ENCODE measurements around the gene THBS3. TPM values are rescaled to one million over a fixed set of nuclear protein-coding genes. Genes with fewer than 3 reads are reported as not detected.

The THBS3 gene
- polyA plus RNA-seq, 1 donor (not counting 4 experiments of a cell fraction or from before 2014, with no cell fraction given) = 16.2 TPM

DNA sequence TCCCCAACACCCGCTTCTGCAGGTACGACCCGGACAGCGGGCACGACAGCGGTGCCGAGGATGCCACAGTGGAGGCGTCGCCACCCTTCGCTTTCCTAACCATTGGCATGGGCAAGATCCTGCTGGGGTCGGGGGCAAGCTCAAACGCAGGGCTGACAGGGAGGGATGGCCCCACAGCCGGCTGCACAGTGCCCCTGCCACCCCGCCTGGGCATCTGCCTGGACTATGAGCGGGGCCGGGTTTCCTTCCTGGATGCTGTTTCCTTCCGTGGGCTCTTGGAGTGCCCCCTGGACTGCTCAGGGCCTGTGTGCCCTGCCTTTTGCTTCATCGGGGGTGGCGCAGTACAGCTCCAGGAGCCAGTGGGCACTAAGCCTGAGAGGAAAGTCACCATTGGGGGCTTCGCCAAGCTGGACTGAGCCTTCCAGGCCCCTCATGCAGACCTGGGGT is 23.9 kb downstream of the THBS3 start:
- Histone ChIP-seq H3K9me3 (ENCODE audit: control insufficient read depth, low read depth, low read length) (no peaks in the 10 kb centered on the region), H2AFZ (ENCODE audit: control insufficient read depth, low read length) (no peak overlapping the region), H3K4me3 (ENCODE audit: control insufficient read depth in 2 of 3, extremely low read depth in 1 of 3, insufficient read depth in 2 of 3, low read depth in 1 of 3, low read length in 3 of 3) (no peak overlapping the region), H3K36me3 (ENCODE audit: control insufficient read depth in 2 of 2, extremely low read depth in 1 of 2, insufficient read depth in 2 of 2, low read length in 2 of 2) (peaks cover 0 to 3% of the 10 kb centered on the region in 2 experiments), H3K4me2 (ENCODE audit: control insufficient read depth, extremely low read depth, insufficient read depth, low read depth, low read length) (no peak overlapping the region), H4K20me1 (ENCODE audit: control insufficient read depth, extremely low read depth, insufficient read depth, low read length) (no peaks in the 10 kb centered on the region), H3K27me3 (ENCODE audit: control insufficient read depth, extremely low read depth, insufficient read depth, low read length) (no peaks in the 10 kb centered on the region), H3K9me1 (ENCODE audit: control insufficient read depth, extremely low read depth, insufficient read depth, low read length) (no peaks in the 10 kb centered on the region), H3K9ac (ENCODE audit: control insufficient read depth, extremely low read depth, insufficient read depth, low read length) (no peak overlapping the region), H3K4me1 (ENCODE audit: control insufficient read depth, extremely low read depth, insufficient read depth, low read length) (peaks cover 5% of the 10 kb centered on the region), H3K27ac (ENCODE audit: control insufficient read depth, insufficient read depth, low read length) (no peak overlapping the region), H3K79me2 (ENCODE audit: control insufficient read depth, insufficient read depth, low read length) (no peaks in the 10 kb centered on the region)
- DNase-seq (ENCODE audit: low read depth, low spot score) = no peak
- TF ChIP-seq EZH2 (IDR thresholded peaks at IDR 0.05; ENCODE audit: low read length) = no peak
- TF ChIP-seq, protein P1, sequence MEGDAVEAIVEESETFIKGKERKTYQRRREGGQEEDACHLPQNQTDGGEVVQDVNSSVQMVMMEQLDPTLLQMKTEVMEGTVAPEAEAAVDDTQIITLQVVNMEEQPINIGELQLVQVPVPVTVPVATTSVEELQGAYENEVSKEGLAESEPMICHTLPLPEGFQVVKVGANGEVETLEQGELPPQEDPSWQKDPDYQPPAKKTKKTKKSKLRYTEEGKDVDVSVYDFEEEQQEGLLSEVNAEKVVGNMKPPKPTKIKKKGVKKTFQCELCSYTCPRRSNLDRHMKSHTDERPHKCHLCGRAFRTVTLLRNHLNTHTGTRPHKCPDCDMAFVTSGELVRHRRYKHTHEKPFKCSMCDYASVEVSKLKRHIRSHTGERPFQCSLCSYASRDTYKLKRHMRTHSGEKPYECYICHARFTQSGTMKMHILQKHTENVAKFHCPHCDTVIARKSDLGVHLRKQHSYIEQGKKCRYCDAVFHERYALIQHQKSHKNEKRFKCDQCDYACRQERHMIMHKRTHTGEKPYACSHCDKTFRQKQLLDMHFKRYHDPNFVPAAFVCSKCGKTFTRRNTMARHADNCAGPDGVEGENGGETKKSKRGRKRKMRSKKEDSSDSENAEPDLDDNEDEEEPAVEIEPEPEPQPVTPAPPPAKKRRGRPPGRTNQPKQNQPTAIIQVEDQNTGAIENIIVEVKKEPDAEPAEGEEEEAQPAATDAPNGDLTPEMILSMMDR (optimal IDR thresholded peaks at IDR 0.05 in 1 of 3, IDR thresholded peaks at IDR 0.05 in 1 of 3, conservative IDR thresholded peaks at IDR 0.05 in 1 of 3; ENCODE audit: extremely low read depth in 1 of 3, insufficient read depth in 2 of 3, low read length in 3 of 3) = no peak
- dilution Hi-C loops (cut with MboI; ENCODE audit: extremely low pct_ligation_motif_present, low sequenced_read_pairs) = no loop called here
- FAIRE-seq = no peak

DNA sequence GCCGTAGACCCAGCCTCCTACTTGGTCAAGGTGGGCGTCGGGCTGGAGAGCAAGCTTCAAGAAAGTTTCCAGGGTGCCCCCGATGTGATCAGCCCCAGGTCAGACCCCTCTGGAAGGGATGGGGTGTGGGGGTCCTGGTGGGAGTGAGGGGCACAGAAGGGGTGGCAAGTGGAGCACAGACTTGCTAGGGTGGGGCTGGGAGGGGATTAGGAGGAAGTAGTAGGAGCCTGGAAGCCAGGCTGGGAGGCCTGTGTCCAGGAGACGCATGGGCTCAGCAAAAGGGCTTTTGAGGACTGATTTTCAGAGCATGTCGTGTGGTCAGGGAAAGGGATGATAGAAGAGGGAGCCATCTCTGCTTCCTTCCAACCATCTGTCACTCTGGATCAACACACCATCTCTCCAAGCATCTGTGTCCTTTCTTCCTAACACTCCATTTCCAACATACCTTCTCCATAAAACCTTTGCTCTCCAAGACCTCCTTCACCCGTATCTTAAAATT is 25.6 kb downstream of the THBS3 start:
- Histone ChIP-seq H3K4me3 (ENCODE audit: control insufficient read depth in 2 of 3, extremely low read depth in 1 of 3, insufficient read depth in 2 of 3, low read depth in 1 of 3, low read length in 3 of 3) (no peak overlapping the region), H3K9me1 (ENCODE audit: control insufficient read depth, extremely low read depth, insufficient read depth, low read length) (no peaks in the 10 kb centered on the region), H3K27ac (ENCODE audit: control insufficient read depth, insufficient read depth, low read length) (no peak overlapping the region), H3K9ac (ENCODE audit: control insufficient read depth, extremely low read depth, insufficient read depth, low read length) (no peak overlapping the region), H3K27me3 (ENCODE audit: control insufficient read depth, extremely low read depth, insufficient read depth, low read length) (no peaks in the 10 kb centered on the region), H3K9me3 (ENCODE audit: control insufficient read depth, low read depth, low read length) (no peaks in the 10 kb centered on the region), H2AFZ (ENCODE audit: control insufficient read depth, low read length) (no peak overlapping the region), H3K4me2 (ENCODE audit: control insufficient read depth, extremely low read depth, insufficient read depth, low read depth, low read length) (no peak overlapping the region), H3K4me1 (ENCODE audit: control insufficient read depth, extremely low read depth, insufficient read depth, low read length) (peaks cover 8% of the 10 kb centered on the region), H3K36me3 (ENCODE audit: control insufficient read depth in 2 of 2, extremely low read depth in 1 of 2, insufficient read depth in 2 of 2, low read length in 2 of 2) (peaks cover 4 to 8% of the 10 kb centered on the region in 2 experiments), H3K79me2 (ENCODE audit: control insufficient read depth, insufficient read depth, low read length) (no peaks in the 10 kb centered on the region), H4K20me1 (ENCODE audit: control insufficient read depth, extremely low read depth, insufficient read depth, low read length) (no peaks in the 10 kb centered on the region)
- no peak for TF ChIP-seq EZH2 (IDR thresholded peaks at IDR 0.05; ENCODE audit: low read length)
- TF ChIP-seq, protein P1 (optimal IDR thresholded peaks at IDR 0.05 in 1 of 3, IDR thresholded peaks at IDR 0.05 in 1 of 3, conservative IDR thresholded peaks at IDR 0.05 in 1 of 3; ENCODE audit: extremely low read depth in 1 of 3, insufficient read depth in 2 of 3, low read length in 3 of 3) = no peak
- FAIRE-seq (no peak), DNase-seq (ENCODE audit: low read depth, low spot score) (no peak)
- dilution Hi-C loops (cut with MboI; ENCODE audit: extremely low pct_ligation_motif_present, low sequenced_read_pairs) = no loop called here
